Epithelial cell of esophagus (primary cell): ENCODE results near the gene JAM3.
"Not testable (repeated sequence)": the region's sequence is repeated elsewhere in the genome, so short reads cannot be mapped to it uniquely, and the experiment has no call there.

Source experiments
- DNase-seq: peaks from one replicate; pipeline ENCODE4 v3.0.0; 2010; ENCODE audit warnings: low read depth
- H3K4me3 ChIP-seq: 2 replicates; pipeline ENCODE4 v1.5.1; 2011; ENCODE audit warnings: mild to moderate bottlenecking, low read length, control low read depth
- TF ChIP-seq, protein P1 (sequence below): IDR thresholded peaks from 2 replicates; pipeline ENCODE4 v1.5.1; 2011; ENCODE audit warnings: low read depth, mild to moderate bottlenecking, low read length, control low read depth, inconsistent platforms; ENCODE audit not compliant: insufficient read depth; ENCODE audit errors: missing control alignments

JAM3 gene

DNA sequence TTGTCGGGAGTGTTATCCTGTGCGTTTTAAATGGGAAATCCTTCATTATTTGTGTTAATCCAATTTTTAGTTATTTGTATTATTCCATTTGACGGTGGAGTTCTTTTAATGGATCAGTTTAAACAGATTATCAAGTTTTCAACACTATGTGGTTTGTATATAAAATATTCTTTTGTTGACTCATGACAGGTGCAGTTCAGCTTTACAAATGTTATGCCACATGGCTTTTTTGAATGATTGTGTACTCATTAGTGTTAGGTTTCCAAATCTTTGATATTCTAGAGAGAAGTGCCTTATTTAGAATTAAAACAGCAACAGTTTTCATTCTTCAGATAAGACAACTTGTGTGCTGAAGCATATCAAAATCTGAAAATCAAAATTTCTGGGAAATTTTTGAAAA, 2.4 kb downstream of the JAM3 start:
- no peak for DNase-seq
- no peak overlapping the region for H3K4me3 ChIP-seq
- TF ChIP-seq, protein P1, sequence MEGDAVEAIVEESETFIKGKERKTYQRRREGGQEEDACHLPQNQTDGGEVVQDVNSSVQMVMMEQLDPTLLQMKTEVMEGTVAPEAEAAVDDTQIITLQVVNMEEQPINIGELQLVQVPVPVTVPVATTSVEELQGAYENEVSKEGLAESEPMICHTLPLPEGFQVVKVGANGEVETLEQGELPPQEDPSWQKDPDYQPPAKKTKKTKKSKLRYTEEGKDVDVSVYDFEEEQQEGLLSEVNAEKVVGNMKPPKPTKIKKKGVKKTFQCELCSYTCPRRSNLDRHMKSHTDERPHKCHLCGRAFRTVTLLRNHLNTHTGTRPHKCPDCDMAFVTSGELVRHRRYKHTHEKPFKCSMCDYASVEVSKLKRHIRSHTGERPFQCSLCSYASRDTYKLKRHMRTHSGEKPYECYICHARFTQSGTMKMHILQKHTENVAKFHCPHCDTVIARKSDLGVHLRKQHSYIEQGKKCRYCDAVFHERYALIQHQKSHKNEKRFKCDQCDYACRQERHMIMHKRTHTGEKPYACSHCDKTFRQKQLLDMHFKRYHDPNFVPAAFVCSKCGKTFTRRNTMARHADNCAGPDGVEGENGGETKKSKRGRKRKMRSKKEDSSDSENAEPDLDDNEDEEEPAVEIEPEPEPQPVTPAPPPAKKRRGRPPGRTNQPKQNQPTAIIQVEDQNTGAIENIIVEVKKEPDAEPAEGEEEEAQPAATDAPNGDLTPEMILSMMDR, result no peak

DNA sequence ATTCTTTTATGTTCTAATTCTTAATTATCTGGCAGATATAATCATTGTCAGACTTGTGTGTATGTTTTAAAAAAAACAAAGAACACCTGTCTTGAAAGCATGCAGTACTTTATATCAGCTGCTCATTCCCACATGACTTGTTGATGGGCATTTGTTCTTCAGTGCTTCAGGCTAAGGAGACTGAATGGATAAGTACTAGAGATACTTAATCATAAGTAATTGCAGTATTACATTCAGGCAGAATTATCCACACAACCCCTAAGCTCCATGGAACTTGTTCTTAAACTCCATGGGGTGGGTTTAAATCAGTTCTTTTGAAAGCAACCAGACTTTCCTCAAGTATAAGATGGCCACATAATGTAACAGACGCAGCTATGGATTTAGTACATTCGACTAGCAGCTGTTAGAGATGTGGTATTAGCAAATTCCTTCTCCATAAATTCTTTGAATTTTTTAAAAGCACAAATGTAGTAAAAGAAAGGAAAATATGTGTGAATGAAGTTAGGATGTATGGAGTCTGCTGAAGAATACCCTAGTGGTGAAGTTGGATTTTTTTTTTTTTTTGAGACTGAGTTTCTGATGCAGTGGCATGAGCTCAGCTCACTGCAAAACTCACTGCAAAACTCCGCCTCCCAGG, 3.0 kb downstream of the JAM3 start:
- H3K4me3 ChIP-seq, result no peak overlapping the region
- TF ChIP-seq, protein P1, result no peak
- no peak for DNase-seq

DNA sequence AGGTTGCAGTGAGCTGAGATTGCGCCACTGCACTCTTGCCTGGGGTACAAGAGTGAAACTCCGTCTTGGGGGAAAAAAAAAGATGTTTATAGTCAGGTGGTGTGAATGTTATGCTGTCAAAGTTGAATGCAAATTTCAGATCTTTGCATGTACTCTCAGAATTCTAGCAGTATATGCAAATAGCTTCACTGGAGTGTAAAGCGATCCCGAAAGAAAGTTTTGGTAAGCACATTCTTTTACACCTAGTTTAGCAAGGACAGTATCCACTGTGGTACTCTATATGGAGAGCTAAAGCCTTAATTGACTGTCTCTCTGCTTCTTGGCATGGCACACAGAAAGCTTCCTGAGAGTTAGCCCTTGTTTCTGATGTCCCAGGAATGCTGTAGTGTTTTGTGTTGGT, 4.0 kb downstream of the JAM3 start:
- no peak overlapping the region for H3K4me3 ChIP-seq
- DNase-seq, result no peak
- TF ChIP-seq, protein P1, result no peak

DNA sequence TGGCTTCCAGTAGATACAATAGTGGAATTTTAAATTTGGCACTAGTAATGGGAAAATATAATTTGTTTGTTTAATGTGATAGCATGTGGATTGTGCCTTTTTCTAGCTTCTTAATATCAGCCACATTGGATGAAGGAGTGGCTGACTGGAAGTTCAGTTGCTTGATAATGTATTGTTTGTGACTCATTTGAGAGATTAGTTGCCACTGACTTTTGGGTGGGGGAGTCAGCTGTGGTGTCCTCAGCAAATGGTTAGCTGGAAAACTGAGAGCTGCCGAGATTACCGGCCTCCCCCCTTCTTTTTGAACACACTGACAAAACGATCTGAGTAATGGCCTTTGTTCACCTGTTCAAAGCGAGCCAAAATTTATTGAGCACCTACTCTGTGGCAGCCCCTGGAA, 5.5 kb downstream of the JAM3 start:
- TF ChIP-seq, protein P1, result no peak
- DNase-seq, result no peak
- no peak overlapping the region for H3K4me3 ChIP-seq

- TF ChIP-seq, protein P1, result no peak
- H3K4me3 ChIP-seq, result no peak overlapping the region
- no peak for DNase-seq
Measured at GRCh38 chr11:134074766-134075165, 5.9 kb downstream of the JAM3 start.

DNA sequence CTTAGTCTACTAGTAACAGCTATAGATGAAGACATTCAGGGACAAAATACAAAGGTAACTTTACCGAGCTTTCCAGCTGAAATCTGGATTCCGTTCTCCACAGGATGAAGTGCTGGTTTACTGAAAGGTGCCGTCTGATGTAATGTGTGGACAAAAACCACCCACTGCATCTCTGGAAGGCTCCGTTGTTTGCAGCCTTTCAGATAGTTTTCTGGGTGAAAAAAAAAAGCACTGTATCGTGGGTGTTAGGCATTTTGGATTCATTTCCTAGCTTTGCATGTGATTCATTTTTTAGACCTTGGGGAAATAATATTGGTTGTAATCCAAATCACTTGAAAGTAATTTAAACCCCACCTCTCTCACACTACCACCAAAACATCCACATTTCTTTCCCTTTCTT, 10.4 kb downstream of the JAM3 start:
- no peak overlapping the region for H3K4me3 ChIP-seq
- TF ChIP-seq, protein P1, result no peak
- no peak for DNase-seq

- DNase-seq, H3K4me3 ChIP-seq: not testable (repeated sequence)
Measured at GRCh38 chr11:134081258-134081657, 12.4 kb downstream of the JAM3 start.
